Measurements from ENCODE around the gene FAAP20.

DNA sequence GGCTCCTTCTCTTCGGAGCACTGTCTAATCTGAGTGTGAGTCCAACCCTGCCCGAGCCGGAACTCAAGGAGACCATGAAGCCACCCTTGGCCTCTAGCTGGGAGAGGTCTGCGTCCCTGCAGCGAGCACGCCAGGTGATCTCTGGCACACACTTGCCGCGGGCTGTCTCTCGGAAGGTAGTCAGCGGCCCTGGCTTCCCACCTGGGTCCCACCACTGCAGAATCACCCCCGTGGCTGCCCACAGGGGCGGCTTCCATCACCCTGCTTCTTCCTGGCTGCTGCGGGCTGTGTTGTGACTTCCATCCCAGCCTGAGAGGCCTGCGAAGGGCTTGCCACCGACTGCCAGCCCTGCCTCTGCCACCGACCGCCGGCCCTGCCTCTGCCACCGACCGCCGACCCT is 17.0 kb downstream of the FAAP20 start:
- TF ChIP-seq, protein P1, sequence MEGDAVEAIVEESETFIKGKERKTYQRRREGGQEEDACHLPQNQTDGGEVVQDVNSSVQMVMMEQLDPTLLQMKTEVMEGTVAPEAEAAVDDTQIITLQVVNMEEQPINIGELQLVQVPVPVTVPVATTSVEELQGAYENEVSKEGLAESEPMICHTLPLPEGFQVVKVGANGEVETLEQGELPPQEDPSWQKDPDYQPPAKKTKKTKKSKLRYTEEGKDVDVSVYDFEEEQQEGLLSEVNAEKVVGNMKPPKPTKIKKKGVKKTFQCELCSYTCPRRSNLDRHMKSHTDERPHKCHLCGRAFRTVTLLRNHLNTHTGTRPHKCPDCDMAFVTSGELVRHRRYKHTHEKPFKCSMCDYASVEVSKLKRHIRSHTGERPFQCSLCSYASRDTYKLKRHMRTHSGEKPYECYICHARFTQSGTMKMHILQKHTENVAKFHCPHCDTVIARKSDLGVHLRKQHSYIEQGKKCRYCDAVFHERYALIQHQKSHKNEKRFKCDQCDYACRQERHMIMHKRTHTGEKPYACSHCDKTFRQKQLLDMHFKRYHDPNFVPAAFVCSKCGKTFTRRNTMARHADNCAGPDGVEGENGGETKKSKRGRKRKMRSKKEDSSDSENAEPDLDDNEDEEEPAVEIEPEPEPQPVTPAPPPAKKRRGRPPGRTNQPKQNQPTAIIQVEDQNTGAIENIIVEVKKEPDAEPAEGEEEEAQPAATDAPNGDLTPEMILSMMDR (conservative IDR thresholded peaks at IDR 0.05; ENCODE audit: low read length) = no peak
- no peak for TF ChIP-seq EZH2phosphoT487 (IDR thresholded peaks at IDR 0.05; ENCODE audit: borderline replicate concordance)

All from Loucy (cell line).